Measurements from ENCODE around the gene WDR90. TPM values are rescaled to one million over a fixed set of nuclear protein-coding genes. Genes with fewer than 3 reads are reported as not detected.

The WDR90 gene
- total and polyA plus RNA-seq, 2 experiments from 2014 or later, result 25.9 to 42.2 TPM

GRCh38 chr16:710500-711075, 61.4 kb downstream of the WDR90 start:
- H3K9me3 Mint-ChIP-seq, result peaks cover 4% of the 10 kb centered on the region; the same call in 1 of the 3 replicates
- H3K4me3 Mint-ChIP-seq, result no peak overlapping the region; the same call in 2 of the 3 replicates
- no peaks in the 10 kb centered on the region for H4K20me1 ChIP-seq (replicated peaks; ENCODE audit: insufficient read depth)
- H3K4me1 Mint-ChIP-seq, result no peaks in the 10 kb centered on the region; the same call in 2 of the 3 replicates
- ATAC-seq (no peak), DNase-seq (ENCODE audit: low spot score) (no peak)
- no peak for TF ChIP-seq CTCF (conservative IDR thresholded peaks at IDR 0.05; ENCODE audit: low read depth in 2 of 2)
- TF ChIP-seq ETS1 (IDR thresholded peaks at IDR 0.05), result no peak
- no peak for TF ChIP-seq REST (IDR thresholded peaks at IDR 0.05; ENCODE audit: unreplicated experiment)
- no peak for TF ChIP-seq JUNB (IDR thresholded peaks at IDR 0.05; ENCODE audit: unreplicated experiment)
- no peak for TF ChIP-seq CREB1 (CRISPR knock-in tag; IDR thresholded peaks at IDR 0.05; ENCODE audit: low read depth)
- TF ChIP-seq EZH2phosphoT487 (IDR thresholded peaks at IDR 0.05; ENCODE audit: unreplicated experiment), result no peak
- no peak for TF ChIP-seq ZNF114 (CRISPR knock-in tag; IDR thresholded peaks at IDR 0.05)
- TF ChIP-seq NANOG (IDR thresholded peaks at IDR 0.05; ENCODE audit: borderline replicate concordance), result no peak
- H3K9me2 ChIP-seq (ENCODE audit: insufficient read depth), result no peaks in the 10 kb centered on the region
- no peak overlapping the region for H3K27ac ChIP-seq (ENCODE audit: low read depth)
- H3K27ac Mint-ChIP-seq, result no peak overlapping the region
- H3K36me3 Mint-ChIP-seq (ENCODE audit: low read depth), result no peaks in the 10 kb centered on the region
- H3K79me2 ChIP-seq (replicated peaks; ENCODE audit: insufficient read depth), result no peaks in the 10 kb centered on the region
- H3K36me3 ChIP-seq (ENCODE audit: insufficient read depth), result no peaks in the 10 kb centered on the region
- H3K27me3 Mint-ChIP-seq (ENCODE audit: insufficient read depth, low read depth, poor library complexity), result peaks cover 56% of the 10 kb centered on the region
- no peak overlapping the region for H3K4me2 ChIP-seq
- H3K4me1 ChIP-seq (ENCODE audit: insufficient read depth), result no peaks in the 10 kb centered on the region
- no peak overlapping the region for H2AFZ ChIP-seq
- H3K4me3 ChIP-seq, result no peak overlapping the region
- peaks cover 68% of the 10 kb centered on the region for H3K27me3 ChIP-seq (ENCODE audit: insufficient read depth)
- 0 out of 2 replicates have a peak, but pooled peaks cover 6% of the 10 kb centered on the region for H3F3A ChIP-seq (replicated peaks; ENCODE audit: low read depth)

GRCh38 chr16:711084-711483, 61.9 kb downstream of the WDR90 start:
- no peak overlapping the region for H3K4me3 Mint-ChIP-seq
- Histone ChIP-seq H3K27me3 (ENCODE audit: insufficient read depth) (peaks cover 71% of the 10 kb centered on the region), H3K27ac (ENCODE audit: low read depth) (no peak overlapping the region), H3K79me2 (replicated peaks; ENCODE audit: insufficient read depth) (no peaks in the 10 kb centered on the region), H3K4me2 (no peak overlapping the region), H4K20me1 (replicated peaks; ENCODE audit: insufficient read depth) (no peaks in the 10 kb centered on the region), H3K4me1 (ENCODE audit: insufficient read depth) (peaks cover under 1% of the 10 kb centered on the region; the same call in 1 of the 2 replicates), H3K36me3 (ENCODE audit: insufficient read depth) (no peaks in the 10 kb centered on the region), H3K4me3 (no peak overlapping the region), H2AFZ (no peak overlapping the region), H3K9me2 (ENCODE audit: insufficient read depth) (no peaks in the 10 kb centered on the region), H3F3A (replicated peaks; ENCODE audit: low read depth) (0 out of 2 replicates have a peak, but pooled peaks cover 6% of the 10 kb centered on the region)
- no peaks in the 10 kb centered on the region for H3K36me3 Mint-ChIP-seq (ENCODE audit: low read depth)
- H3K27ac Mint-ChIP-seq, result no peak overlapping the region
- ATAC-seq, result no peak
- H3K4me1 Mint-ChIP-seq, result no peaks in the 10 kb centered on the region; the same call in 2 of the 3 replicates
- DNase-seq (ENCODE audit: low spot score), result no peak
- peaks cover 4% of the 10 kb centered on the region; the same call in 1 of the 3 replicates for H3K9me3 Mint-ChIP-seq
- H3K27me3 Mint-ChIP-seq (ENCODE audit: insufficient read depth, low read depth, poor library complexity), result peaks cover 59% of the 10 kb centered on the region
- TF ChIP-seq POLR2AphosphoS5 (IDR thresholded peaks at IDR 0.05; ENCODE audit: low read depth) (no peak), REST (IDR thresholded peaks at IDR 0.05; ENCODE audit: unreplicated experiment) (no peak), STAT1 (IDR thresholded peaks at IDR 0.05; ENCODE audit: unreplicated experiment) (no peak), EZH2phosphoT487 (IDR thresholded peaks at IDR 0.05; ENCODE audit: unreplicated experiment) (no peak), CTCF (conservative IDR thresholded peaks at IDR 0.05; ENCODE audit: low read depth in 2 of 2) (no peak)
